ENCODE data around the gene ATXN7.

- TF ChIP-seq CTCF (IDR thresholded peaks at IDR 0.05): no peak
- TF ChIP-seq EP300 (IDR thresholded peaks at IDR 0.05): no peak
Measured at GRCh38 chr3:64042952-64043351, 179.3 kb downstream of the ATXN7 start.
